Measurements from ENCODE around the gene BRMS1. TPM values are rescaled to one million over a fixed set of nuclear protein-coding genes. Genes with fewer than 3 reads are reported as not detected.
A peak's percentile ranks its signal among the peaks of the same experiment; 100 is the strongest.
"Not testable (repeated sequence)": the region's sequence is repeated elsewhere in the genome, so short reads cannot be mapped to it uniquely, and the experiment has no call there.

The BRMS1 gene
- total and polyA plus RNA-seq, 8 donors = 19.5 to 34.3 (median 25.6) TPM

GRCh38 chr11:66363187-66363601, 18.3 kb upstream of the BRMS1 start:
- Histone ChIP-seq H3K27ac (peak overlapping the region; percentile 13 to 33), H3K9me3 (no peaks in the 10 kb centered on the region), H3K4me1 (peaks cover 0 to 8% of the 10 kb centered on the region in 2 donors), H3K27me3 (no peaks in the 10 kb centered on the region), H3K36me3 (no peaks in the 10 kb centered on the region), H3K4me3 (no peak overlapping the region)
- peak in 3 of 4 donors; percentile 30 to 86 (median 80) for DNase-seq
- peak; percentile 88 for ATAC-seq
- no peak for TF ChIP-seq CTCF (IDR thresholded peaks at IDR 0.05)
- intact Hi-C loops (cut with DNase I) = no loop called here

GRCh38 chr11:66362481-66363147, 17.7 kb upstream of the BRMS1 start:
- Histone ChIP-seq H3K9me3 (no peaks in the 10 kb centered on the region), H3K27me3 (no peaks in the 10 kb centered on the region), H3K27ac (peak overlapping the region in 1 of 2 donors; percentile 33), H3K4me1 (peaks cover 0 to 8% of the 10 kb centered on the region in 2 donors), H3K4me3 (no peak overlapping the region), H3K36me3 (no peaks in the 10 kb centered on the region)
- no peak for TF ChIP-seq CTCF (IDR thresholded peaks at IDR 0.05)
- ATAC-seq (peak; percentile 69), DNase-seq (peak in 1 of 4 donors; percentile 57)
- intact Hi-C loops (cut with DNase I) = no loop called here

- Histone ChIP-seq H3K27me3 (no peaks in the 10 kb centered on the region), H3K27ac (no peak overlapping the region), H3K36me3 (no peaks in the 10 kb centered on the region), H3K4me1 (peaks cover 0 to 8% of the 10 kb centered on the region in 2 donors), H3K4me3 (no peak overlapping the region), H3K9me3 (no peaks in the 10 kb centered on the region)
- intact Hi-C loops (cut with DNase I) = no loop called here
- TF ChIP-seq CTCF (IDR thresholded peaks at IDR 0.05) = no peak
- DNase-seq = no peak
- ATAC-seq = no peak
These were observed 16.6 kb upstream of the BRMS1 start for GRCh38 chr11:66361502-66361941.

- DNase-seq (no peak), ATAC-seq (no peak)
- H3K27me3 ChIP-seq = no peaks in the 10 kb centered on the region
- intact Hi-C loops (cut with DNase I) = no loop called here
- peaks cover 0 to 8% of the 10 kb centered on the region in 2 donors for H3K4me1 ChIP-seq
- no peak for TF ChIP-seq CTCF (IDR thresholded peaks at IDR 0.05)
- no peak overlapping the region for H3K4me3 ChIP-seq
- H3K27ac ChIP-seq = no peak overlapping the region
- H3K36me3 ChIP-seq = no peaks in the 10 kb centered on the region
- no peaks in the 10 kb centered on the region for H3K9me3 ChIP-seq
These were observed 15.6 kb upstream of the BRMS1 start for GRCh38 chr11:66360406-66361073.

- Histone ChIP-seq H3K36me3 (no peaks in the 10 kb centered on the region), H3K27me3 (no peaks in the 10 kb centered on the region), H3K27ac (no peak overlapping the region), H3K9me3 (no peaks in the 10 kb centered on the region), H3K4me3 (no peak overlapping the region), H3K4me1 (peaks cover 0 to 8% of the 10 kb centered on the region in 2 donors)
- no peak for TF ChIP-seq CTCF (IDR thresholded peaks at IDR 0.05)
- DNase-seq = no peak
- no peak for ATAC-seq
- intact Hi-C loops (cut with DNase I) = no loop called here
These were observed 14.8 kb upstream of the BRMS1 start for GRCh38 chr11:66359662-66360087.

- ATAC-seq = not testable (repeated sequence)
- H3K27ac ChIP-seq = peak overlapping the region in 1 of 2 donors; percentile 17
These were observed 5.8 kb upstream of the BRMS1 start for GRCh38 chr11:66350560-66351235.

More at GRCh38 chr11:66350560-66351235, 5.8 kb upstream of the BRMS1 start:
- DNase-seq; H3K4me3 ChIP-seq; H3K9me3 ChIP-seq; H3K36me3 ChIP-seq; H3K27me3 ChIP-seq; intact Hi-C loops (cut with DNase I): not testable (repeated sequence)
- peaks cover 15 to 23% of the 10 kb centered on the region in 2 donors for H3K4me1 ChIP-seq
